ENCODE data around the gene RBBP6. TPM values are rescaled to one million over a fixed set of nuclear protein-coding genes. Genes with fewer than 3 reads are reported as not detected.
"Not testable (repeated sequence)": the region's sequence is repeated elsewhere in the genome, so short reads cannot be mapped to it uniquely, and the experiment has no call there.

Gene RBBP6
- total RNA-seq, 1 experiment from 2014 or later = 54.8 TPM

DNA sequence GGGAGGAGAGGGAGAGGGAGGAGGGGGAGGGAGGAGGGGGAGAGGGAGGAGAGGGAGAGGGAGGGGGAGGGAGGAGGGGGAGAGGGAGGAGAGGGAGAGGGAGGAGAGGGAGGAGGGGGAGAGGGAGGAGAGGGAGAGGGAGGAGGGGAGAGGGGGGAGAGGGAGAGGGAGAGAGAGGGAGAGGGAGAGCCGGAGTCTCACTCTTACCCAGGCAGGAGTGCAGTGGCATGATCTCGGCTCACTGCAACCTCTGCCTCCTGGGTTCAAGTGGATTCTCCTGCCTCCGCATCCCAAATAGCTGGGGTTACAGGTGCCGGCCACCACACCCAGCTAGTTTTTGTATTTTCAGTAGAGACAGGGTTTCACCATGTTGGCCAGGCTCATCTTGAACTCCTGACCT, 36.4 kb downstream of the RBBP6 start:
- H3K27me3 ChIP-seq (ENCODE audit: insufficient read depth, low read length); H2BK120ac ChIP-seq (ENCODE audit: low read depth, low read length, poor library complexity, severe bottlenecking); H3K9ac ChIP-seq (ENCODE audit: extremely low read depth, insufficient read length, low read length); H3K4me2 ChIP-seq (ENCODE audit: insufficient read depth, insufficient read length, low read length); H3T11ph ChIP-seq (ENCODE audit: low read length); H3K27me3 Mint-ChIP-seq (ENCODE audit: low read depth); H2BK15ac ChIP-seq (ENCODE audit: low read depth, low read length); H3K79me1 ChIP-seq (ENCODE audit: insufficient read depth, low read depth, low read length, poor library complexity, severe bottlenecking); H3K4me3 Mint-ChIP-seq; H3K27ac Mint-ChIP-seq; H3K18ac ChIP-seq (ENCODE audit: insufficient read length, low read depth, low read length); H3K4me1 ChIP-seq (ENCODE audit: insufficient read depth, low read length); DNase-seq; H2BK5ac ChIP-seq (ENCODE audit: insufficient read length, low read length); H2BK20ac ChIP-seq (ENCODE audit: low read depth, low read length, poor library complexity, severe bottlenecking); H4K91ac ChIP-seq (ENCODE audit: insufficient read length, low read depth, low read length); H2AFZ ChIP-seq (ENCODE audit: low read length); H2AK5ac ChIP-seq (ENCODE audit: insufficient read length, low read length); H3K23ac ChIP-seq (ENCODE audit: insufficient read length, low read depth, low read length); H2BK12ac ChIP-seq (ENCODE audit: insufficient read length, low read depth, low read length); H3K4me1 Mint-ChIP-seq; H3K23me2 ChIP-seq (ENCODE audit: insufficient read length, low read depth, low read length, poor library complexity, severe bottlenecking); H3K79me2 ChIP-seq (ENCODE audit: insufficient read depth, low read length); H4K5ac ChIP-seq (ENCODE audit: insufficient read length, low read depth, low read length); H4K8ac ChIP-seq (replicated peaks; ENCODE audit: insufficient read length, low read depth, low read length); H3K4ac ChIP-seq (ENCODE audit: low read depth, low read length); H3K56ac ChIP-seq (ENCODE audit: insufficient read length, low read depth, low read length); H3K9me3 ChIP-seq (ENCODE audit: control insufficient read depth, low read depth, low read length); H3K27ac ChIP-seq (ENCODE audit: insufficient read length, low read depth, low read length); H3K14ac ChIP-seq (ENCODE audit: insufficient read depth, low read length); H4K20me1 ChIP-seq (ENCODE audit: control insufficient read depth, insufficient read depth, insufficient read length): not testable (repeated sequence)
- peaks cover 29 to 41% (median 35%) of the 10 kb centered on the region in 3 experiments for H3K36me3 Mint-ChIP-seq (ENCODE audit: insufficient read depth in 1 of 3, low read depth in 3 of 3)
- peaks cover 31 to 41% of the 10 kb centered on the region in 2 experiments for H3K9me3 Mint-ChIP-seq
- no CpG with 5 or more reads among the region's 4 CpGs for WGBS (ENCODE audit: extremely low coverage, insufficient read length, low lambda C conversion rate)

Data from H9 (cell line).